HG02763 (cell line): Measurements from ENCODE around the gene LOXL1.
"Not testable (repeated sequence)": the region's sequence is repeated elsewhere in the genome, so short reads cannot be mapped to it uniquely, and the experiment has no call there.

Source experiments
- ATAC-seq: cut with Tn5 transposase; IDR thresholded peaks from one replicate; pipeline ENCODE4 v1.9.1; 2021; ENCODE audit warnings: mild to moderate bottlenecking, moderate library complexity; ENCODE audit not compliant: unreplicated experiment

The LOXL1 gene

GRCh38 chr15:73951601-73952000 lies 25.3 kb downstream of the LOXL1 start:
- no peak for ATAC-seq

GRCh38 chr15:73952171-73952912 lies 26.1 kb downstream of the LOXL1 start:
- no peak for ATAC-seq

GRCh38 chr15:73952913-73953750 lies 26.9 kb downstream of the LOXL1 start:
- ATAC-seq = no peak

DNA sequence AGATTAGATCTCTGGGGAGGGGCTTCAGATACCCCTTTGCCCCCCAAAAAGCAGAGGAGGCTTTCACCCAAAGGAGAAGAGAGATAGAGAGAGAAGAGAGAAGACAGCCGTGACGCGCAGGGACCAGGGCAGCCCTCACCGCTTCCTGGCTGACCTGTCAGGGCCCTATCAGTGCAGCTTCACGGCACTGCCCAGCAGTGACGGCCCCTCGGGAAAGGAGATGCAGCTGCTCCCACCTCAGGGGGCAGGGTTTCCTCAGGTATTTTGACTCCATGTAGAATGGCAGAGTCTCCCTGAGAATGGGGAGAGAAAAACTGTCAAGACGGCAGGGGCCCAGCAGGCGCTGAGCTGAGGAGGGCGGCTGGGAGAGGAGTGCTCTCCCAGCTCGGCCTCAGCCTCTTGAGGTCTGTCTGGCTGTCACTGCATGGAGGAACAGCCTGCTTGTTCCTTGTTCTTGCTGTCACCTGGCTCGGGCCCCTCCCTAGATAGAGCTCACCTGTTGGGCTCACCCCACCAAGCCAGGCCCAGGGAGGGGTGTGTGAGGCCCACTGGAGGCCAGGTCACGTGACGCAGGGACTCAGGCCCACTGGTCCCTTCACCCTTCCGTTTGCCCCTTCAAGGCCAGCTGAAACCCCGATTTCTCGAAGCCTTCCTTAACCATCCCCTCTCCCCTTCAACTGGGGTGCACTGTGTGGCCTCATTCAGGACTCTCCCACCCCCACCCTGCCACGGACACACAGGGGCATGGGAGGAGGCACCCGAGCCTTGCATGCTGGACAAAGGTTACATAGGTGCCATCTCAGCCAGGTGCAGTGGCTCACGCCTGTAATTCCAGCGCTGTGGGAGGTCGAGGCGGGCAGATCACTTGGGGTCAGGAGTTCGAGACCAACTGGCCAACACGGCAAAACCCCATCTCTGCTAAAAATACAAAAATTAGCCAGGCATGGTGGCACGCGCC lies 28.2 kb downstream of the LOXL1 start:
- no peak for ATAC-seq

DNA sequence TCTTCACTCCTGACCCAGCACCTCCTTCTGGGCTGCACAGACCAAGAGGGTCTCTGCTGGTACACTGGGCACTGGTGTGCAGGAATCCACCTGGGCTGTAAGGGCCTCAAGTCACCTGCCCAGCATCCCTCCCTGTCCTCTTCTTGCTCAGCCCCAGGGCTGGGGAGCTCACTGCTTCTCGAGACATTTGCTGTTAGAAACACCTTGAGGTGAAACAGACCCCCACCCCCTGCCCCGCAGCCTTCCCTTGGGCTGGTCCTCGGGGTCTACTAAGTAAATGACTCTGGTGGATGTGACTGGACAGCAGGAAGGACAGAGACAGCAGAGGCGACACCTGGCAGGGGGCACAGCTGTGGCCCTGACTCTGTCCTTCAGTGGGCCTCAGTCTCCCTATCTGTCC lies 29.1 kb downstream of the LOXL1 start:
- ATAC-seq = no peak

DNA sequence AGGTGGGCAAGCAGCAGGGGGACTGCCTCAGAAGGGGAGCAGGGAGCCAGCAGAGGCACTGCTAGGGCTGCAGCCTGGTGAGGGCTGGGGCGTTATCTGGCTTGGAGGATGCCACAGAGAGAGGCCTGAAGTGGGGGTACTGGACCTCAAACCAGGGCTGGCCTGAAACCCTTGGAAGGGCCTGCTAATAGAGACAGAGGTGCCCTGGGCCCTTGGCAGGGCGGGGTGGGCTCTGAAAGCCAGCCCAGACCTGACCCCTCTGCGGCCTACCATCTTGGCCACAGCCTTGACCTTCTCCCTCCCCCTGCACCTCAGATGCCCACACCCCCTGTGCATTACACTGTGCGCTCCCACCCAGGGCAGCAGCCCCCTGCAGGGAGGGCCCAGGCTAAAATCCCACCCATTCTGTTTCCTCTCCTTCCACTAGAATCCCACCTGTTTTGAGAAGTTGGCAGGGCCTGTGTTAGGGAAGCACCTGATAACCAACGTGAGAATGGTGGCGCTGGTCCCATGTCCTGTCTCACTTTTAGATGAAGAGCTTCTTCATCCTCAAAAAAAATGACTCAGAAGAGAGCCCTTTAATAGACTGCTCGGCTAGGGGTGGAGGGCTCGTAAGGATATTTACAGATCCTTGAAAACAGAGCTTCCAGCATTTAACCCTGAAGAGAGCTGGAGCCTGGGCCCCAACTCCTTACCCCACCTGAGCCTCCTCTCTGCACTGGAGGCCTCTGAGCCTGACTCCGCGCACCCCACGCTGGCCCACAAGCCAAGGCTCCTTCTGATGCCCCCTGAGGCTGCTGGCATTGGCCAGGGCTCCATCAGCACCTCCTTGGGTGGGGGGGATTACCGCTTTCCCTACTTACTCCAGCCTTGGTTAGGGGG lies 29.8 kb downstream of the LOXL1 start:
- ATAC-seq = no peak

DNA sequence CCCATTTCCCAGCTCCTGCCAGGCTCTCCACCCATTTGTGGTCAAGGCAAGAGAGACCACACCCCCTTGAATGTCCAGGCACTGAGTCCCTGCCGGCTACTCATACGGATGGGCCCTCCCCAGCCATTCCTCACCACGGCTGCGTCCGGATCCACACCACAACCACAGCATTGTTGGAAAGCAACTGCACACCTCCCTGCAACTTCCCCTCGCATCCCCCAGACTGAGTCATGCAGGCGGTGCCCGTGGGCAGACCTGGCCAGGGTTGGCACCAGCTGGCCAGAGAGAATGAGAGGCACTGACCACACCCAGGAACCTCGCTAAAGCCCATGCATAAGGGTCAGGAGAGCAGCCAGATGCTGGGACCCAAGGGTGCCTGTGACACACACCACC lies 30.5 kb downstream of the LOXL1 start:
- no peak for ATAC-seq

- no peak for ATAC-seq
Measured at GRCh38 chr15:73957276-73957675, 31.0 kb downstream of the LOXL1 start.

GRCh38 chr15:73957785-73958184 lies 31.5 kb downstream of the LOXL1 start:
- no peak for ATAC-seq

GRCh38 chr15:73959012-73959581 lies 32.8 kb downstream of the LOXL1 start:
- ATAC-seq = no peak

DNA sequence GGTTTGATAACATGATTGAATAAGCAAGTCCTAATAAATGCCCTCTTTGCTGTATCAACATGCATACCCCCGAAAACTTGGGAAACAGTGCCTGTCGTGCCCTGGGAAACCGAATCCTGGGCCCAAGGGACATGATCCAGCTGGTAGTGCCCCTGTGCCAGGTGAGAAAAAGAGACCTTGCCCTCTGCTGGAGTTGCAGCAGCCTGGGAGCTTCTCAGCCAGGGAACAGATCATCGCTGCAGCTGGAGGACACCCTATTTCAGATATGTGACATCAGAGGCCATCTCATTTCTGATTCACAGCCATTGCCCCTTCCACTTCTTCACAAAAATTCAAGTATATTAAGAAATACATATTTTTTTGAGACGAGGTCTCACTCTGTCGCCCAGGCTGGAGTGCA lies 33.5 kb downstream of the LOXL1 start:
- no peak for ATAC-seq

DNA sequence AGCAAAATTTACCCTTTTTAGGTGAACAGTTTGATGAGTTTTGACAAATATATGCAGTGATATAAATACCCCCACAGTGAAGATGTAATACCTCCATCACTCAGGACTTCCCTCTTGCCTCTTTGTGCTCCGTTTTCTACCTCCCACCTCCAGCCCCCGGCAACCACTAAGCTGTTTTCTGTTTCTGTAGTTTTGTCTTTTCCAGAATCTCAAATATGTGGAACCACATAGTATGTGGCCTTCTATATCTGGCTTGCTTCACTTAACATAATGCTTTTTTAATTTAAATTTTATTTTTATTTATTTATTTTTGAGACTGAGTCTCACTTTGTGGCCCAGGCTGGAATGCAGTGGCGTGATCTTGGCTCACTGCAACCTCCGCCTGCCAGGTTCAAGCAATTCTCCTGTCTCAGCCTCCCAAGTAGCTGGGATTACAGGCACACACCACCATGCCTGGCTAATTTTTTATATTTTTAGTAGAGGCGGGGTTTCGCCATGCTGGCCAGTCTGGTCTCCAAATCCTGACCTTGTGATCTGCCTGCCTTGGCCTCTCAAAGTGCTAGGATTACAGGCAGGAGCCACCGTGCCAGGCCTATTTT lies 34.3 kb downstream of the LOXL1 start:
- not testable (repeated sequence) for ATAC-seq

- no peak for ATAC-seq
Measured at GRCh38 chr15:73962433-73962832, 36.2 kb downstream of the LOXL1 start.

GRCh38 chr15:73964736-73965093 lies 38.5 kb downstream of the LOXL1 start:
- ATAC-seq = no peak

DNA sequence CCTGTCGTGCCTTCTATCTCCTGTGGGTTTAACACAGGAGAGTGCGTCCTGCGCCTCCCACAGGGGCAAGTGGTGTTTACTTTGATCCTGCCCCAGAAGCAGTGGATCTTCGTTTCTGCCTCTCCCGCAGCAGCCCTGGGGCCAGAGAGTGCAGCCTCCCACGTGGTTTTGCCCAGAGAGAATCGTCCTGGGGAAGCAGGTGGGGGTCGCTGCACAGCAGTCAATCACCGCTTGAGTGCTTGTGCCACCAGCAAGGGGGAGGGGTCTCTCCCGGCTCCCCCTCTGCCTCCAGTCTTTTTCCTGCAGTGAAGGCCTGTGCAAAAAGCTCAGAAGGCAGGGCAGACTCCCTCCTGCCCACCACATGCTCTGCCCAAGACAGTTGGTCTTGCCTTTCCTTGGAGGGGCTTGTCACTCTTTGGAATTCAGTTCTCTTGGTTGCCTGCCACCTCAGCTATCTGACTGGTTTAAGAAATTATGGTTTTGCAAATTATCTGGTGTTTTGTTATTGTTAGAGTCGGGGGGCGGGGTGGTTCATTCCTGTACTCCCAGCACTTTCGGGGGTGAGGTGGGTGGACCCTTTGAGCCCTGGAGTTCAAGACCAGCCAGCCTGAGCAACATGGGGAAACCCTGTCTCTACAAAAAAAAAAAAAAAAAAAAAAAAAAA lies 39.0 kb downstream of the LOXL1 start:
- no peak for ATAC-seq

DNA sequence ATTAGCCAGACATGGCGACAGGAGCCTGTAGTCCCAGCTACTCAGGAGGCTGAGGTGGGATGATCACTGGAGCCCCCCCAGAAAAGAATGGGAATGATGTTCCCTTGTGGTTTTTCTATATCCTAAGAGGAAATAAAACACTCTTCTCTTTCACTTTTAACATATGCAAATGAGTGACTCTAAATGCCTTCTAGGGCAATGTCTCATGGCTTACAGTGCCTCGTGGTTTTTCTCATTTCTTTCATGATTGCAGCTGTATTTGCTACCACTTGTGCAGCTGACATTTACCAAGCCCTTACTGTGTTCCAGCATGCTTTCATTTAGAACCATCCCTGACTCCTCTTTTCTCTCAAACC lies 39.5 kb downstream of the LOXL1 start:
- ATAC-seq = no peak

- ATAC-seq = no peak
Measured at GRCh38 chr15:73968461-73968860, 42.2 kb downstream of the LOXL1 start.

- ATAC-seq = no peak
Measured at GRCh38 chr15:73969151-73969759, 43.0 kb downstream of the LOXL1 start.
